Testis (tissue), 3 donors: ENCODE measurements around the gene SHC1. TPM values are rescaled to one million over a fixed set of nuclear protein-coding genes. Genes with fewer than 3 reads are reported as not detected.

ENCODE experiments used
- DNase-seq: peaks from one replicate; pipeline ENCODE4 v3.0.0-alpha.2; 2019
- H3K27ac ChIP-seq, 2 donors: fragments of 200-600 bp; sonication (generic); one replicate each; pipeline ENCODE4 v1.5.1; 2019
- H3K27me3 ChIP-seq: fragments of 200-600 bp; sonication (generic); one replicate; pipeline ENCODE4 v1.5.1; 2019
- H3K36me3 ChIP-seq: fragments of 200-600 bp; sonication (generic); one replicate; pipeline ENCODE4 v1.5.1; 2017; ENCODE audit warnings: low read depth; ENCODE audit errors: missing control alignments
- H3K4me1 ChIP-seq: fragments of 200-600 bp; sonication (generic); one replicate; pipeline ENCODE4 v1.5.1; 2019
- H3K4me3 ChIP-seq, 2 donors: fragments of 200-600 bp; sonication (generic); one replicate each; pipeline ENCODE4 v1.5.1; 2017 to 2019
- H3K9me3 ChIP-seq: fragments of 200-600 bp; sonication (generic); one replicate; pipeline ENCODE4 v1.5.1; 2017
- CTCF ChIP-seq, 3 experiments: fragments of 450-650 bp in 2 of 3; fragments of 200-600 bp in 1 of 3; sonication (generic) in 1 of 3; IDR thresholded peaks; one replicate each; pipeline ENCODE4 v1.5.1; 2016 to 2019; ENCODE audit warnings: antibody characterized with exemption in 3 of 3, mild to moderate bottlenecking in 2 of 3, moderate library complexity in 1 of 3
- POLR2A ChIP-seq: fragments of 450-650 bp; IDR thresholded peaks from one replicate; pipeline ENCODE4 v1.6.1; 2017; ENCODE audit warnings: antibody characterized with exemption, mild to moderate bottlenecking, moderate library complexity
- WGBS, 2 donors: methylation state at CpG; one replicate each; pipeline ENCODE4 v1.1.5; 2018; 5-methylcytosine and 5-hydroxymethylcytosine counted together
- intact Hi-C: fragments of 100-400 bp; cut with DNase I; formaldehyde crosslinking; loops from one replicate; pipeline ENCODE4 v1.15.1; 2023; ENCODE audit warnings: low total_unique reads
- polyA plus RNA-seq: library from polyadenylated mRNA; stranded (reverse); fragments of 350-450 nt; fragmentation: Illumina TruSeq; extraction: RNeasy Lipid Tissue Mini Kit (QIAGEN cat#74804); gene quantifications from one replicate; pipeline ENCODE4 v1.2.3, GENCODE V29; 2014; ENCODE audit warnings: low read depth, low replicate concordance; ENCODE audit not compliant: insufficient read depth
- total RNA-seq, 2 donors: library from RNA; depleted of rRNA; stranded (reverse); fragments of >200 nt; gene quantifications; one replicate each; pipeline ENCODE4 v1.2.3, GENCODE V29; 2016

SHC1 gene
- total and polyA plus RNA-seq, 3 donors from 2014 or later: 47.9 to 59.3 (median 49.0) TPM

- H3K27me3 ChIP-seq: no peaks in the 10 kb centered on the region
- TF ChIP-seq CTCF (IDR thresholded peaks at IDR 0.05) (peak; percentile 83 to 93 (median 90)), POLR2A (no peak)
- 5 to 12% methylated on average over 20 to 49 of the region's 49 CpGs for WGBS, 2 donors
- peak; percentile 83 for DNase-seq
- intact Hi-C loops: no loop called here
- peak overlapping the region; percentile 47 to 58 for H3K4me3 ChIP-seq
- H3K4me1 ChIP-seq: peaks cover 14% of the 10 kb centered on the region
- H3K27ac ChIP-seq: peak overlapping the region; percentile 74 to 91
- no peaks in the 10 kb centered on the region for H3K9me3 ChIP-seq
- no peaks in the 10 kb centered on the region for H3K36me3 ChIP-seq
Observed at GRCh38 chr1:155017041-155017945, 46.7 kb upstream of the SHC1 start.

- Histone ChIP-seq H3K9me3 (no peaks in the 10 kb centered on the region), H3K27me3 (no peaks in the 10 kb centered on the region), H3K36me3 (no peaks in the 10 kb centered on the region), H3K4me1 (peaks cover 24% of the 10 kb centered on the region), H3K27ac (peak overlapping the region in 1 of 2 donors; percentile 91), H3K4me3 (no peak overlapping the region)
- 78 to 87% methylated on average over 15 to 25 of the region's 26 CpGs for WGBS, 2 donors
- TF ChIP-seq CTCF (IDR thresholded peaks at IDR 0.05) (no peak), POLR2A (no peak)
- DNase-seq: no peak
- intact Hi-C loops: no loop called here
Observed at GRCh38 chr1:155016231-155016831, 45.8 kb upstream of the SHC1 start.

DNA sequence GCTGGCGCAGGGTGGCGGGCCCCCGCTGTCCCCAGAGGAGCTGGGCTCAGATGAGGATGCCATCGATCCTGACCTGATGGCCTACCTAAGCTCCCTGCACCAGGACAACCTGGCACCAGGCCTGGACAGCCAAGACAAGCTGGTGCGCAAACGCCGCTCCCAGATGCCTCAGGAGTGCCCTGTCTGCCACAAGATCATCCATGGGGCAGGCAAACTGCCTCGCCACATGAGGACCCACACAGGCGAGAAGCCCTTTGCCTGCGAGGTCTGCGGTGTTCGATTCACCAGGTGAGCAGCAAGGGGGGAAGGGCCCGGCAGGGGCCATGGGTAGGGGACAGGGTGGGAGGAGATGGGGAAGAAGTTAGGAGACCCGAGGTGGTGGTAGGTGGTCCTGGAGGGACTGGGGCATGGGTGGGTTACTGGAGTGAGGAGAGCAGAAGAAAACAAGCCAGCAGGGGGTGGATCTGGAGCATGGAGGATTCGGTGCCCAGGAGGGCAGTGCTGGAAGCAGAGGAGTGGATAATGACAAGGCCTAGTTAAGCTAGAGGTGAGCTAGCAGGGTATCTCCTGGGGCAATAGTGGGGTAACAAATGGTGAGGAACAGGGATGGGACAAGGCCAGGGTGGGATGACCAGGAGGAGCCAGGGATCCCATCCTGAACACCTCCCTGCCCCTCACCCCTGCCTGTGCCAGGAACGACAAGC, 45.1 kb upstream of the SHC1 start:
- WGBS, 2 donors: 84 to 90% methylated on average over 9 to 16 of the region's 16 CpGs
- TF ChIP-seq CTCF (IDR thresholded peaks at IDR 0.05) (no peak), POLR2A (no peak)
- intact Hi-C loops: no loop called here
- Histone ChIP-seq H3K4me1 (peaks cover 29% of the 10 kb centered on the region), H3K27me3 (no peaks in the 10 kb centered on the region), H3K9me3 (no peaks in the 10 kb centered on the region), H3K4me3 (no peak overlapping the region), H3K36me3 (no peaks in the 10 kb centered on the region), H3K27ac (no peak overlapping the region)
- DNase-seq: no peak

- peaks cover 31% of the 10 kb centered on the region for H3K4me1 ChIP-seq
Observed at GRCh38 chr1:155014709-155015508, 44.4 kb upstream of the SHC1 start.

More at GRCh38 chr1:155014709-155015508, 44.4 kb upstream of the SHC1 start:
- no peak for DNase-seq
- Histone ChIP-seq H3K9me3 (no peaks in the 10 kb centered on the region), H3K27me3 (no peaks in the 10 kb centered on the region), H3K27ac (no peak overlapping the region), H3K4me3 (no peak overlapping the region), H3K36me3 (no peaks in the 10 kb centered on the region)
- whole genome bisulfite sequencing, 2 donors: 93 to 97% methylated on average over 6 to 31 of the region's 31 CpGs
- no peak for TF ChIP-seq CTCF (IDR thresholded peaks at IDR 0.05)
- TF ChIP-seq POLR2A: no peak
- intact Hi-C loops: no loop called here
